H9 (cell line): ENCODE results near the gene TMEM115. TPM values are rescaled to one million over a fixed set of nuclear protein-coding genes. Genes with fewer than 3 reads are reported as not detected.

ENCODE experiments used
- DNase-seq: peaks from one replicate; pipeline ENCODE4 v3.0.0-alpha.2; 2017
- H2AFZ ChIP-seq: one replicate; pipeline ENCODE4 v1.6.1; 2013; ENCODE audit warnings: mild to moderate bottlenecking, low read length, control low read depth, moderate library complexity
- H2AK5ac ChIP-seq: 2 replicates; pipeline ENCODE4 v1.6.1; 2013; ENCODE audit warnings: low read length, control low read depth, mixed read lengths; ENCODE audit not compliant: insufficient read length
- H2BK120ac ChIP-seq: one replicate; pipeline ENCODE4 v1.6.1; 2013; ENCODE audit warnings: low read depth, mild to moderate bottlenecking, low read length, control low read depth, inconsistent platforms; ENCODE audit not compliant: poor library complexity, severe bottlenecking
- H2BK12ac ChIP-seq: 2 replicates; pipeline ENCODE4 v1.6.1; 2013; ENCODE audit warnings: low read length, control low read depth, mixed read lengths, low read depth; ENCODE audit not compliant: insufficient read length
- H2BK15ac ChIP-seq: 2 replicates; pipeline ENCODE4 v1.6.1; 2013; ENCODE audit warnings: low read depth, low read length, control low read depth
- H2BK20ac ChIP-seq: one replicate; pipeline ENCODE4 v1.6.1; 2013; ENCODE audit warnings: low read depth, mild to moderate bottlenecking, low read length, control low read depth, inconsistent platforms; ENCODE audit not compliant: poor library complexity, severe bottlenecking
- H2BK5ac ChIP-seq: 2 replicates; pipeline ENCODE4 v1.6.1; 2013; ENCODE audit warnings: low read length, control low read depth, mixed read lengths; ENCODE audit not compliant: insufficient read length
- H3K14ac ChIP-seq: 2 replicates; pipeline ENCODE4 v1.6.1; 2013; ENCODE audit warnings: low read length, control low read depth; ENCODE audit not compliant: insufficient read depth
- H3K18ac ChIP-seq: 2 replicates; pipeline ENCODE4 v1.6.1; 2013; ENCODE audit warnings: low read depth, mild to moderate bottlenecking, mixed read lengths, low read length, control low read depth; ENCODE audit not compliant: insufficient read length
- H3K23ac ChIP-seq: 2 replicates; pipeline ENCODE4 v1.6.1; 2013; ENCODE audit warnings: low read length, control low read depth, mixed read lengths, low read depth; ENCODE audit not compliant: insufficient read length
- H3K23me2 ChIP-seq: 2 replicates; pipeline ENCODE4 v1.6.1; 2013; ENCODE audit warnings: low read depth, mild to moderate bottlenecking, mixed read lengths, low read length, control low read depth; ENCODE audit not compliant: insufficient read length, poor library complexity, severe bottlenecking
- H3K27ac ChIP-seq: 2 replicates; pipeline ENCODE4 v1.5.1; 2013; ENCODE audit warnings: low read length, control low read depth, mixed read lengths, low read depth; ENCODE audit not compliant: insufficient read length
- H3K27me3 ChIP-seq: 2 replicates; pipeline ENCODE4 v1.6.1; 2013; ENCODE audit warnings: low read length, control low read depth, inconsistent platforms; ENCODE audit not compliant: insufficient read depth
- H3K4ac ChIP-seq: 2 replicates; pipeline ENCODE4 v1.6.1; 2013; ENCODE audit warnings: low read depth, mild to moderate bottlenecking, control low read depth, inconsistent platforms, low read length, moderate library complexity
- H3K4me1 ChIP-seq: 2 replicates; pipeline ENCODE4 v1.6.1; 2013; ENCODE audit warnings: low read length, control low read depth, inconsistent platforms; ENCODE audit not compliant: insufficient read depth
- H3K4me2 ChIP-seq: 2 replicates; pipeline ENCODE4 v1.6.1; 2013; ENCODE audit warnings: low read length, control low read depth, mixed read lengths; ENCODE audit not compliant: insufficient read length, insufficient read depth
- H3K56ac ChIP-seq: 2 replicates; pipeline ENCODE4 v1.6.1; 2013; ENCODE audit warnings: low read depth, mild to moderate bottlenecking, mixed read lengths, low read length, control low read depth; ENCODE audit not compliant: insufficient read length
- H3K79me1 ChIP-seq: 2 replicates; pipeline ENCODE4 v1.6.1; 2013; ENCODE audit warnings: low read depth, mild to moderate bottlenecking, moderate library complexity, low read length, control low read depth, inconsistent platforms; ENCODE audit not compliant: insufficient read depth, poor library complexity, severe bottlenecking
- H3K79me2 ChIP-seq: 2 replicates; pipeline ENCODE4 v1.6.1; 2013; ENCODE audit warnings: low read length, control low read depth, inconsistent platforms; ENCODE audit not compliant: insufficient read depth
- H3K9ac ChIP-seq: 2 replicates; pipeline ENCODE4 v1.6.1; 2013; ENCODE audit warnings: low read length, control low read depth, mixed read lengths; ENCODE audit not compliant: insufficient read length; ENCODE audit errors: extremely low read depth
- H3K9me3 ChIP-seq: one replicate; pipeline ENCODE4 v1.6.1; 2013; ENCODE audit warnings: low read depth, low read length, inconsistent platforms; ENCODE audit not compliant: control insufficient read depth
- H3T11ph ChIP-seq: one replicate; pipeline ENCODE4 v1.6.1; 2013; ENCODE audit warnings: mild to moderate bottlenecking, low read length, control low read depth, inconsistent platforms
- H4K20me1 ChIP-seq: one replicate; pipeline ENCODE4 v1.6.1; 2013; ENCODE audit not compliant: control insufficient read depth, insufficient read length, insufficient read depth
- H4K5ac ChIP-seq: 2 replicates; pipeline ENCODE4 v1.6.1; 2013; ENCODE audit warnings: low read depth, mild to moderate bottlenecking, mixed read lengths, low read length, control low read depth; ENCODE audit not compliant: insufficient read length
- H4K8ac ChIP-seq: replicated peaks from 2 replicates; pipeline ENCODE4 v1.6.1; 2013; ENCODE audit warnings: low read length, control low read depth, mixed read lengths, low read depth; ENCODE audit not compliant: insufficient read length
- H4K91ac ChIP-seq: 2 replicates; pipeline ENCODE4 v1.6.1; 2013; ENCODE audit warnings: low read depth, mild to moderate bottlenecking, moderate library complexity, mixed read lengths, low read length, control low read depth; ENCODE audit not compliant: insufficient read length
- H3K27ac Mint-ChIP-seq, 3 experiments: 2 replicates in 2 of 3; 3 replicates in 1 of 3; pipeline ENCODE4 v1.8.0; 2020 to 2021; ENCODE audit warnings: mixed read lengths in 3 of 3, mild to moderate bottlenecking in 1 of 3, moderate library complexity in 1 of 3
- H3K27me3 Mint-ChIP-seq: 2 replicates; pipeline ENCODE4 v1.8.0; 2021; ENCODE audit warnings: low read depth, mild to moderate bottlenecking, moderate library complexity, mixed read lengths
- H3K36me3 Mint-ChIP-seq, 3 experiments: 2 replicates in 2 of 3; 3 replicates in 1 of 3; pipeline ENCODE4 v1.8.0; 2020 to 2021; ENCODE audit warnings: low read depth in 3 of 3, mixed read lengths in 3 of 3; ENCODE audit not compliant: insufficient read depth in 1 of 3
- H3K4me1 Mint-ChIP-seq, 2 experiments: 2 replicates each; pipeline ENCODE4 v1.8.0; 2020; ENCODE audit warnings: mixed read lengths in 2 of 2
- H3K4me3 Mint-ChIP-seq, 2 experiments: 2 replicates in 1 of 2; 3 replicates in 1 of 2; pipeline ENCODE4 v1.8.0; 2020 to 2021; ENCODE audit warnings: mild to moderate bottlenecking in 2 of 2, mixed read lengths in 2 of 2, moderate library complexity in 1 of 2
- H3K9me3 Mint-ChIP-seq, 2 experiments: 2 replicates in 1 of 2; 3 replicates in 1 of 2; pipeline ENCODE4 v1.8.0; 2020; ENCODE audit warnings: mild to moderate bottlenecking in 2 of 2, mixed read lengths in 2 of 2, moderate library complexity in 1 of 2
- CTCF ChIP-seq: fragments of 200-600 bp; sonication (generic); conservative IDR thresholded peaks from 3 replicates; pipeline ENCODE4 v1.8.0; 2021; ENCODE audit warnings: antibody characterized with exemption, mild to moderate bottlenecking
- WGBS: extraction: QIAGEN DNeasy Blood & Tissue Kit; methylation state at CpG from one replicate; pipeline ENCODE4 v1.1.7; 2013; ENCODE audit warnings: missing lambda C conversion rate, low lambda C conversion rate, mixed read lengths; ENCODE audit not compliant: insufficient read length; ENCODE audit errors: extremely low coverage; 5-methylcytosine and 5-hydroxymethylcytosine counted together
- total RNA-seq: library from RNA; stranded (reverse); gene quantifications from 2 replicates; pipeline ENCODE4 v1.2.1, GENCODE V29; 2021

The TMEM115 gene
- total RNA-seq, 1 experiment from 2014 or later = 32.3 TPM

- Mint-ChIP-seq H3K36me3 (peaks cover 42 to 59% (median 46%) of the 10 kb centered on the region in 3 experiments), H3K27ac (peak overlapping the region in 2 of 3 experiments; percentile 92 to 93; a peak in 3 of 7 replicates), H3K9me3 (no peaks in the 10 kb centered on the region), H3K27me3 (no peaks in the 10 kb centered on the region), H3K4me1 (peaks cover 27 to 42% of the 10 kb centered on the region in 2 experiments), H3K4me3 (peak overlapping the region; percentile 85 to 97)
- Histone ChIP-seq H3K27me3 (no peaks in the 10 kb centered on the region), H2BK20ac (no peak overlapping the region), H3K9me3 (no peaks in the 10 kb centered on the region), H4K20me1 (no peaks in the 10 kb centered on the region), H3K14ac (no peak overlapping the region), H3K23ac (no peak overlapping the region), H3K79me1 (no peaks in the 10 kb centered on the region), H3K4ac (no peak overlapping the region), H2AFZ (no peak overlapping the region), H4K5ac (no peak overlapping the region), H3K27ac (no peak overlapping the region), H2BK5ac (no peak overlapping the region), H3T11ph (no peak overlapping the region), H3K9ac (peak overlapping the region; percentile 72), H4K8ac (no peak overlapping the region), H2BK120ac (no peak overlapping the region), H3K4me1 (peaks cover 6% of the 10 kb centered on the region; the same call in 1 of the 2 replicates), H2AK5ac (no peak overlapping the region), H3K79me2 (peaks cover 5% of the 10 kb centered on the region; the same call in 1 of the 2 replicates), H2BK12ac (no peak overlapping the region), H3K18ac (no peak overlapping the region), H2BK15ac (no peak overlapping the region), H3K56ac (no peak overlapping the region), H4K91ac (no peak overlapping the region), H3K23me2 (peaks cover 15% of the 10 kb centered on the region), H3K4me2 (peak overlapping the region; percentile 83)
- TF ChIP-seq CTCF = no peak
- no peak for DNase-seq
- WGBS = no CpG with 5 or more reads among the region's 29 CpGs
These were observed 39.3 kb downstream of the TMEM115 start for GRCh38 chr3:50319894-50320625.
